Umbilical cord (tissue), 1 donor: Measurements from ENCODE around the gene KRTAP21-2. TPM values are rescaled to one million over a fixed set of nuclear protein-coding genes. Genes with fewer than 3 reads are reported as not detected.

Experiments used
- total RNA-seq: library from RNA; depleted of rRNA; stranded (reverse); fragments of >200 nt; gene quantifications from one replicate; pipeline ENCODE4 v1.2.3, GENCODE V29; 2014; ENCODE audit warnings: low replicate concordance; ENCODE audit not compliant: insufficient read depth

The KRTAP21-2 gene
- total RNA-seq, 1 donor from 2014 or later: not detected

Other genes with a start within 250 kb of the KRTAP21-2 start
- gene KRTAP19-5, start 245.1 kb downstream of the KRTAP21-2 start, total RNA-seq: 13.0 TPM
- not detected for gene KRTAP19-6, start 205.4 kb downstream of the KRTAP21-2 start, total RNA-seq
- gene KRTAP19-7, start 185.9 kb downstream of the KRTAP21-2 start, total RNA-seq: not detected
- not detected for gene KRTAP22-2, start 156.9 kb downstream of the KRTAP21-2 start, total RNA-seq
- gene KRTAP6-3, start 154.8 kb downstream of the KRTAP21-2 start, total RNA-seq: not detected
- not detected for gene KRTAP6-2, start 148.4 kb downstream of the KRTAP21-2 start, total RNA-seq
- gene KRTAP22-1, start 146.2 kb downstream of the KRTAP21-2 start, total RNA-seq: not detected
- not detected for gene KRTAP6-1, start 133.3 kb downstream of the KRTAP21-2 start, total RNA-seq
- gene KRTAP20-1, start 130.8 kb downstream of the KRTAP21-2 start, total RNA-seq: 28.4 TPM
- gene KRTAP20-4, start 126.6 kb downstream of the KRTAP21-2 start, total RNA-seq: not detected
- gene KRTAP20-2, start 112.1 kb downstream of the KRTAP21-2 start, total RNA-seq: 3.9 TPM
- not detected for gene KRTAP20-3, start 104.4 kb downstream of the KRTAP21-2 start, total RNA-seq
- not detected for gene KRTAP21-3, start 28.5 kb downstream of the KRTAP21-2 start, total RNA-seq
- not detected for gene KRTAP21-1, start 8.2 kb upstream of the KRTAP21-2 start, total RNA-seq
- not detected for gene KRTAP8-1, start 66.0 kb upstream of the KRTAP21-2 start, total RNA-seq
- gene KRTAP7-1, start 82.5 kb upstream of the KRTAP21-2 start, total RNA-seq: 10.1 TPM
- 2.4 TPM for gene KRTAP11-1, start 134.3 kb upstream of the KRTAP21-2 start, total RNA-seq